Activated CD4-positive, CD25-positive, alpha-beta regulatory T cell treated with anti-CD3 and anti-CD28 coated beads, Interleukin-2, amount 50 U/mL, for 24 hours (primary cell): ENCODE data around the gene OR2AG1.
A peak's percentile ranks its signal among the peaks of the same experiment; 100 is the strongest.
"Not testable (repeated sequence)": the region's sequence is repeated elsewhere in the genome, so short reads cannot be mapped to it uniquely, and the experiment has no call there.

Experiments
- ATAC-seq, 2 donors: fragments of 150-1000 bp; cut with Tn5 transposase; one replicate each; pipeline ENCODE4 v1.10.0; 2021; ENCODE audit warnings: mild to moderate bottlenecking in 1 of 2, moderate library complexity in 1 of 2

Gene OR2AG1

DNA sequence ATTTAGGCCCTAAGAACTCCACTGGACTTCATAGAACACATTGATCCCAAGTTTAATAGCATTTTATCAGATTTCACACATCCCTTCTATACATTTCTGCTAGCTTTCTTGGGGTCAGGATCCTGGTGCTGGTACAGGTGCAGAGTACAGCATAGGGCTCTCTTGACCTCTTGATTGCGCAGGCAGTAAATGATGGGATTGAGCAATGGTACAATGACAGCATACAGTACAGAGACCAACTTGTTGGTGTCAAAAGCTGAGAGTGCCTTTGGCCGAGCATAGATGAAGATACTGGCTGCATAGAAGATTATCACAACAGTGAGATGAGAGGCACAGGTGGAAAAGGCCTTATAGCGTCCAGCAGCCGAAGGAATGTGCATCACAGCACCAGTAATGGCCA lies 11.8 kb downstream of the OR2AG1 start:
- no peak for ATAC-seq

DNA sequence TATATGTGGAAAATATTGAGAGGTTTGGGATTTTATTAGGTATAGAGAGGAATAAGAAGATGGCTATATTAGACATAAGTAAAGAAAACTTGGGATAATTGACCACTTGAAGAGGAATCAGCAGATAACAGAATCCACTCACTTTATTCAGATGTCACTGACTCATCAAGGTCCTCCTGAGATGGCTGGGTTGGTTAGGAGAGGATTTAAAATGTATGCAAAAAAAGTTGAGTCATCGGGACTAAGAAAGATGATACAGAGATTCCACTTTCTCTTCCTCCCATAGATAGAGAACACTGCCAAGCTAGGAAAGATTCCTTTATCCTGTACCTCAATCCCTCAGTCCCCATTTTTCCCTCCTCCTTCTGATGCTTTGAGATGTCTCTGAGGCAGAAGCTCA lies 16.6 kb downstream of the OR2AG1 start, which contains the start of gene OR6A2:
Gene OR6A2 (minus strand): TSS at position 288 of the 400 bp plus-strand sequence. CDS start 3,981 bp downstream, outside the sequence.
- no peak for ATAC-seq

DNA sequence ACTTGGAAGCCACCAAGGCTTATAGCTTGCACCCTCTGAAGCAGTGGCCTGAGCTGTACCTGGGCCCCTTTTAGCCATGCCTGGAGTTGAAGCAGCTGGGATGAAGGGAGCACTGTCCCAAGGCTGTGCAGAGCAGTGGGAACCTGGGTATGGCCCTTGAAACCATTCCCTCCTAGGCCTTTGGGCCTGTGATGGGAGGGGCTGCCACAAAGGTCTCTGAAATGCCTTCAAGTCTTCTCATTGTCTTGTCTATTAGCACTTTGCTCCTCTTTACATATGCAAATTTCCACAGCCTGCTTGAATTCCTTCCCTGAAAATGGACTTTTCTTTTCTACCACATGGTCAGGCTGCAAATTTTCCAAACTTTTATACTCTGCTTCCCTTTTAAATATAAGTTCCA lies 18.3 kb downstream of the OR2AG1 start:
- ATAC-seq: not testable (repeated sequence)

DNA sequence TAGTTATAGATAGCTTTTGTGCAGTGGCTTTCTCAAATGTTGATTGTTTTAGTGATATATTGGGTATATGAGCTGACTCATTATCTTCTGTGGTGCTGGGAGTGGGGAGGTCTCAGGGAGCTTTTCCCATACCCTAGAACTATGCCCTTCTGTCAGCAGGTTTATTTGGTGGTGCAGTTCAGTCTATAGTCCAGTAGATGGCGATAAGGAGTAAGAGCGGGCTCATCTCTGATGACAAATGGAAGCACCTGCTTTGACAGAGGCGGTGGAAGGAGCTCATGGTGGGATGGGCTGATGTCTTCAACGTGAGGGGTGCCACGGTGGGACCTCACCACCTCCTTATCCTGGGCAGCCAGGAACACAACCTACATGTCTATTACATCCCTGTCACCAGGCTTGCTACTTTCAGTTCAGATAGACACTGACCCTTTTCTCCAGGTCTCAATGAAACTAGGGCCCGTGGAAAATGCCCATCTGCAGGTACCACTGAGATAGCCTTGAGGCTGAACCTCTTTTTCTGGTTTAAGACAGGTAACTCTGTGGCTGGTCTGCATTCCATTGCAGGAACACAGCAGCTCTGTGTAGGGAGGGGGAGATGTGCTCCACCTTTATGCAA lies 29.7 kb downstream of the OR2AG1 start:
- peak; percentile 55 to 66 for ATAC-seq

DNA sequence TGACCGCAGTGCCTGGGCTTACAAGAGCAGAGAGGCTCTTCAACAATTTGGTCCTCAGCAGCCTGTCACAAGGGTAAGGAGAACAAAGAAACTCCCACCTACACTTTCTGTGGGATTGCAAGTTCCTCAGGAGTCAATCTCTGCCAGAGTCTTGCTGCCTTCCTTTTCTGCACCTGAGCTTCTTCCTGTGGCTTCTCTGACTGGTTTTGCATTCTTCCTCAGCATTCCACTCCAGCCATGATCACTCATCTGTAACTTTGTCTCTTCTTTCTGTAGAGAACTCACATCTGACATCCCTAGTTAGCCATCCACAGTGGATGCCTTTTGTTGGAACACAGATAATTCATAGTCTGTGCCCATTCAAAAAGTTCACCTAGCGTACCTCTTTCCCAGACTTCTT lies 30.8 kb downstream of the OR2AG1 start:
- no peak for ATAC-seq

DNA sequence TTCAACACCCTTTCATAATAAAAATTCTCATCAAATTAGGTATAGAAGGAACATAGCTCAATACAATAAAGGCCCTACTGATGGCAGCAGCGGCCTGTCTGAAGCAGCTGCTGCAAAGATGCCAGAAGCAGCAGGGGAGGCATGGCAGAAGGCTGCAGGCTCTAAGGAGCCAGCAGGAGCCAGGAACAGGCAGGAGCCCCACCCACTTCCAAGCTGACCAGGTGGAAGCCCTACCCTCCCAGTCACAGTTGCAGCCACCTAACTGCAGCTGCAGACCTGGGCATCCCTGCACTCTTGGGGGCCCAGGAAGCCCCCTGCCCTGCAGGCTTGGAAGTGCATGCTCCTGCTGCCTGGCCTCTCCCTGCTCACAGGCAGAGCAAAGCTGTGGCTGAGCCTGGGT lies 34.9 kb downstream of the OR2AG1 start:
- ATAC-seq: no peak

DNA sequence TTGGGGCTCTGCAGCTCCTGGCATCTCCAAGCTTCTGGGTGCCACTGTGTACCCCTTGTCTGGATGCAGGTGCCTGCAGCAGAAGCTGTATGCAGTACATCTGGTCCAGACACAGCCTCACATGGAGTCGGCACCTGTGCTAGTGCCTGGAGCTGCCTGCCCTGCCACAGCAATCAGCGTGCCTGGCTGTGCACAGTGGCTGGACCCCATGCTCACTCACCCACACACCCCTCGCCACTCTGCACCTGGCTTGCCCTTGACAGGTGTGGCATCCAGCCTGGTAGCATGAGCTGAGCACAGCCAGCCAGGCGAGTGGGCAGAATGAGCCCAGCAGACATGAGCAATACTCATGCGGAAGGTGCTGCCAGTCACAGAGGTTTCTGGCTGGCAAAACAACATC lies 36.1 kb downstream of the OR2AG1 start:
- ATAC-seq: no peak

DNA sequence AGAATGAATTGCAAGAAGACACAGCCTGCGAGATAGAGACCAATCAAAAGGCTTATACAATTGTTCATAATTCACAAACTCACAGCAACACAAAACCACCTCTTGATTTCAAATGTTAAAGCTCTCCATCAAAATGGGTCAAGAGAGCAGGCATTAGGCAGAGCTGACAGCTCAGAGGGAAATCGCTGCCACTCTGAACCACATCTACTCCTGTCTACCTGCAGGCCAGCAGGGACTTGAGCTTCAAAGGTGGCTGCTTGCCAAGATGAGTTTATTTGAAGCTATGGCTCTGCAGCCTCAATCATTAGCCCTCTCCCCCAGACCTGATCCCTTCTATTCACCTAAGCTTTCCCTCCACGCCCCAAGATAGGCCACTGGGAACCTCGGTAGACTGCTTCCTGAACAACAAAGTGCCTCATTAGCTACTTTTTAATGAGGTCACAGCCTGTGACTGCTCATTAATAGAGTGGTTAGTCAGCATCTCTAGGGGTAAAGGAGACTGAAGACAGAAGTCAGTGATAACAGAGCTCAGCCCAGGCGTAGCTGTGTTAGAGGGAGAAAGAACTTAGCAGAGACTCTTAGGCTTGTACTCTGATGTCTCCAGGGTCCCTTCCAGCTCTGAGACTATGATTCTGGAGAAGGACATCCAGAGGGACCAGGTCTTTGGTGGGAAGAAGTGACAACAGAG lies 41.5 kb downstream of the OR2AG1 start:
- ATAC-seq: no peak

DNA sequence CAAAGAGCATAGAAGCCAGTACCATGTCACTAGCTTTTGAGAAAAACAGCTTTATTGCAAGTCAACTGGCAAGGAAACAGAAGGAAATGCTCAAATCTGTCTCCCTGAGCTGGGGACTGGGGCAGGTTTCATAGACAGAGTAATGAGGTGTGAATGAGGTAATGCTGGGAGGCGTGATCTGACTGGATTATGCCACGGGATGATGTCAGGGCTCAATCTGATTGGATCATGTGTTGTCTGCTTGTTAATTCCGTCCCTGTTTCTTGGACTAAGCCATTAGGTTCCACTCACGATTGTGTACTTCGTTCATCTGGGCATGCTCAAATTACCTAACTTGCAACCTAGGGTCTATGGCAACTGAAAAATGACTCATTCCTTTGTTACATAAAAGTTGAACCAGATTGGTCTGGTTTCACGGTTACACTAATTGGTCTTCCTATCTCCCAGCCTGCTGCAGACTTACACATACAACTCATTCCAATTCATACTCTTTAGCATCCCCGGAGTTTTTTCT lies 42.5 kb downstream of the OR2AG1 start:
- ATAC-seq: no peak

DNA sequence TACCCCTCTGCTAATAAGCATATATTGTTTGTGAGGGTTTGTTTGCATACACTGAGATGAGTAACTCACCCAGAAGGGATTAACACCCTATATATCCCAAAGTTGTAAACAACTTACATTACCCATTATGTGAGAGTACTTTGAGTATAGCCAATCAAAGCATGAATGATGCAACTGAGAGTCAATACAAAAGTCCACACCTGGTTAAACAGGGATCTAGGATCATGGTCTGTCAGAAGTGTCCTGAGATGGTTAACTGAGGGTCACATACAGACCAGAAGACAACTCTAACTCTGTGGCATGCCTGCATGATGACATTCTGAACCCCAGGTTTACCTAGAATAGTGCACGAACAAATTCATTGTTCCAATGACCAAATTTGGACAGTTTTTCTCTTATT lies 45.3 kb downstream of the OR2AG1 start:
- no peak for ATAC-seq

DNA sequence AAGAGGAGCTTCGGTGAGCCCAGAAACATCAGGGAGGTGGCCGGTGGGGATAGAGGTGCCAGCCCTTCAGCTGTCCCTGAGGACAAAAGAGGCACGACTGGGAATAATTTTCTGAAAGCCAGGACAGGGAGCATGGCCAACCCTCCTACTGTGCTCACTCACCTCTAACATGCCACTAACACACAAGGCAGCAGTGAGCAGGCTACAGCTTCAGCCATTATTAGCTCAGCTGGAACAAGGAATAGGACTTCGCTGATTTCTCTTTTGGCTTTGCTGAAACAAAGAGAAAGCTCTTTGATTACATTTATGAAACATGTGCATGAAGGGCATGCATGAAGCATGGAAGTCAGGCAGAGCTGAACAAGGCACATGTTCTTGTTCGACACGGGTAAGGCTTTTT lies 50.5 kb downstream of the OR2AG1 start:
- no peak for ATAC-seq

DNA sequence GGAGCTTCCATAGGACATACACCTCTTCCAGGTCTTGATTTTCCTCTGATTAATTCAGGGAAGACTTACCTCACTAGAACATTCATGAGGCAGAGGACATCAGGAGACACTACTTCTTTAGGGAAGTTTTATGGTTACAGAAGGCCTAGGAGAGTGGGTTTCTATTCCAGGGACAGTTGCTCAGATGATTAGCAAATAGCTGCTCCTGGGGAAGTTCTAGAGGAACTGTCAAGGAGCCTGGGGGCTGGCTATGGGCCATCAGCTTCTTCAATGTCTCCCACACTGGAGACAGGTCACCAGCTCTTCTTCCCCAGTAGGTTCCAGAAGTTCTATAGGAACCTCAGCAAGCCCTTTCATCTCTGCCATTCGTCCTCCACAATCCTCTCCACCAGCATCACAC lies 51.2 kb downstream of the OR2AG1 start:
- no peak for ATAC-seq
